Endothelial cell of umbilical vein (primary cell): ENCODE data around the gene NLRC3. TPM values are rescaled to one million over a fixed set of nuclear protein-coding genes. Genes with fewer than 3 reads are reported as not detected.

Experiments
- BruUV-seq: library from RNA; stranded (reverse); fragments of 400-500 nt; replicated peaks from 2 replicates; lab custom pipeline; 2021; lab: Mats Ljungman, UMichigan
- CTCF ChIA-PET: fragments of 300-600, 350-600 bp; sonication (Branson Sonifier 250); formaldehyde crosslinking; loops from one replicate; lab custom pipeline; 2021; ENCODE audit warnings: antibody characterized with exemption, inconsistent platforms; lab: Charles Lee
- POLR2A ChIA-PET: fragments of 300-600, 350-600 bp; sonication (Branson Sonifier 250); formaldehyde crosslinking; loops from one replicate; lab custom pipeline; 2021; ENCODE audit warnings: antibody characterized with exemption, inconsistent platforms; lab: Charles Lee
- DNase-seq: peaks from one replicate; pipeline ENCODE4 v3.0.0-alpha.2; 2011; ENCODE audit warnings: low read depth, low spot score
- FAIRE-seq: peaks from 2 replicates; lab custom pipeline; 2011; peaks lifted over from hg19 to GRCh38; lab: Jason Lieb, UNC
- H2AFZ ChIP-seq: 2 replicates; pipeline ENCODE4 v1.6.0; 2012; ENCODE audit warnings: low read depth, low read length, control low read depth, inconsistent platforms
- H3K27ac ChIP-seq: 2 replicates; pipeline ENCODE4 v1.5.1; 2011; ENCODE audit warnings: low read depth, mild to moderate bottlenecking, control low read depth, low read length, moderate library complexity; ENCODE audit not compliant: insufficient read depth
- H3K27me3 ChIP-seq, 2 experiments: 2 replicates each; pipeline versions ENCODE4 v1.6.0 to v1.6.1; 2011; ENCODE audit warnings: low read length in 2 of 2, mixed read lengths in 1 of 2; ENCODE audit not compliant: control insufficient read depth in 2 of 2, insufficient read depth in 2 of 2
- H3K36me3 ChIP-seq, 2 experiments: 2 replicates in 1 of 2; 3 replicates in 1 of 2; pipeline ENCODE4 v1.5.1; 2011; ENCODE audit warnings: low read length in 2 of 2, mild to moderate bottlenecking in 1 of 2, moderate library complexity in 1 of 2; ENCODE audit not compliant: control insufficient read depth in 2 of 2, insufficient read depth in 2 of 2; ENCODE audit errors: extremely low read depth in 1 of 2
- H3K4me1 ChIP-seq: 3 replicates; pipeline ENCODE4 v1.5.1; 2011; ENCODE audit warnings: mild to moderate bottlenecking, low read length; ENCODE audit not compliant: control insufficient read depth, insufficient read depth; ENCODE audit errors: extremely low read depth
- H3K4me2 ChIP-seq: 2 replicates; pipeline ENCODE4 v1.6.1; 2011; ENCODE audit warnings: low read length, control low read depth, mixed read lengths; ENCODE audit not compliant: insufficient read depth
- H3K4me3 ChIP-seq, 3 experiments: fragments of 200-600 bp in 1 of 3; sonication (generic), shearing (Covaris generic) in 1 of 3; replicated peaks in 1 of 3; 2 replicates each; pipeline ENCODE4 v1.5.1; 2011 to 2016; ENCODE audit warnings: control low read depth in 3 of 3, low read length in 3 of 3, mild to moderate bottlenecking in 2 of 3, inconsistent platforms in 1 of 3, low read depth in 1 of 3, moderate library complexity in 1 of 3; ENCODE audit not compliant: insufficient read depth in 1 of 3
- H3K79me2 ChIP-seq: 2 replicates; pipeline ENCODE4 v1.6.0; 2012; ENCODE audit warnings: low read length, inconsistent platforms; ENCODE audit not compliant: control insufficient read depth, insufficient read depth
- H3K9ac ChIP-seq: replicated peaks from 2 replicates; pipeline ENCODE3; 2011; ENCODE audit warnings: low read length, control low read depth; ENCODE audit not compliant: insufficient read depth; ENCODE audit errors: extremely low read depth
- H3K9me1 ChIP-seq: replicated peaks from 3 replicates; pipeline ENCODE4 v1.6.0; 2011; ENCODE audit warnings: mild to moderate bottlenecking, low read length; ENCODE audit not compliant: control insufficient read depth, insufficient read depth; ENCODE audit errors: extremely low read depth
- H3K9me3 ChIP-seq: replicated peaks from 2 replicates; pipeline ENCODE4 v1.5.1; 2012; ENCODE audit warnings: low read length, inconsistent platforms; ENCODE audit not compliant: control insufficient read depth, insufficient read depth
- H4K20me1 ChIP-seq: replicated peaks from 2 replicates; pipeline ENCODE3; 2011; ENCODE audit warnings: mild to moderate bottlenecking, low read length; ENCODE audit not compliant: control insufficient read depth, insufficient read depth; ENCODE audit errors: extremely low read depth
- EZH2 ChIP-seq: IDR thresholded peaks from 2 replicates; pipeline ENCODE4 v1.6.1; 2012; ENCODE audit warnings: borderline replicate concordance, low read depth, mild to moderate bottlenecking, moderate library complexity, low read length, inconsistent platforms; ENCODE audit not compliant: severe bottlenecking
- FOS ChIP-seq: IDR thresholded peaks from 2 replicates; pipeline ENCODE4 v1.6.1; 2011; ENCODE audit warnings: mild to moderate bottlenecking, low read length, moderate library complexity, borderline replicate concordance; ENCODE audit not compliant: insufficient read depth
- GATA2 ChIP-seq: IDR thresholded peaks from 2 replicates; pipeline ENCODE4 v1.7.0; 2011; ENCODE audit warnings: low read depth, mild to moderate bottlenecking, moderate library complexity, mixed read lengths, low read length; ENCODE audit not compliant: insufficient read length, insufficient read depth
- JUN ChIP-seq: IDR thresholded peaks from 2 replicates; pipeline ENCODE4 v1.6.1; 2011; ENCODE audit warnings: borderline replicate concordance, low read depth; ENCODE audit not compliant: insufficient read length, insufficient read depth
- MAX ChIP-seq: IDR thresholded peaks from 2 replicates; pipeline ENCODE4 v1.6.1; 2011; ENCODE audit not compliant: insufficient read depth, insufficient read length
- MYC ChIP-seq: IDR thresholded peaks from one replicate; pipeline ENCODE4 v1.6.1; 2011; ENCODE audit warnings: mild to moderate bottlenecking, low read depth, low read length
- POLR2A ChIP-seq: IDR thresholded peaks from 2 replicates; pipeline ENCODE4 v1.6.1; 2012; ENCODE audit warnings: low read depth, mild to moderate bottlenecking, control low read depth, low read length
- POLR2AphosphoS5 ChIP-seq: IDR thresholded peaks from 2 replicates; pipeline ENCODE4 v1.6.1; 2012; ENCODE audit warnings: low read depth, mild to moderate bottlenecking, control low read depth, low read length, moderate library complexity; ENCODE audit not compliant: insufficient read depth
- dilution Hi-C: fragments of 300-500 bp; cut with MboI; formaldehyde crosslinking; loops from one replicate; pipeline ENCODE4 v1.15.0; 2019; ENCODE audit warnings: low sequenced_read_pairs; ENCODE audit not compliant: extremely low pct_ligation_motif_present
- intact Hi-C: fragments of 100-400 bp; cut with micrococcal nuclease; formaldehyde crosslinking; loops from one replicate; pipeline ENCODE4 v1.10.0; 2022
- polyA plus RNA-seq, 4 experiments: library from polyadenylated mRNA; depleted of rRNA in 3 of 4; stranded (reverse) in 3 of 4; unstranded in 1 of 4; fragments of >200 nt; gene quantifications; 2 replicates each; pipeline versions ENCODE4 v1.2.1 to v1.2.3, GENCODE V29; 2011 to 2012; ENCODE audit warnings: missing spikeins in 1 of 4
- total RNA-seq: library from RNA; stranded (reverse); gene quantifications from 2 replicates; pipeline ENCODE4 v1.2.3, GENCODE V29; 2021
- TF ChIP-seq, protein P1 (sequence below), 2 donors: IDR thresholded peaks; 1 replicate in 1 of 2; 2 replicates in 1 of 2; pipeline ENCODE4 v1.5.1; 2011; ENCODE audit warnings: low read length in 2 of 2, mild to moderate bottlenecking in 2 of 2, moderate library complexity in 2 of 2, control low read depth in 1 of 2, inconsistent platforms in 1 of 2, low read depth in 1 of 2; ENCODE audit not compliant: insufficient read depth in 1 of 2; ENCODE audit errors: extremely low read depth in 1 of 2

The NLRC3 gene
- total and polyA plus RNA-seq, 2 donors (not counting 3 experiments of a cell fraction or from before 2014, with no cell fraction given), result 0.84 to 3.4 TPM

GRCh38 chr16:3518986-3519348, 58.2 kb downstream of the NLRC3 start:
- no TSS peak for BruUV-seq
- dilution Hi-C loops, result no loop called here
- Histone ChIP-seq H3K9me3 (no peaks in the 10 kb centered on the region), H3K36me3 (peaks cover 2 to 11% of the 10 kb centered on the region in 2 experiments), H3K27ac (no peak overlapping the region), H3K79me2 (no peaks in the 10 kb centered on the region), H3K4me3 (no peak overlapping the region), H3K27me3 (no peaks in the 10 kb centered on the region), H3K9ac (no peak overlapping the region), H2AFZ (no peak overlapping the region), H3K9me1 (no peaks in the 10 kb centered on the region), H3K4me1 (no peaks in the 10 kb centered on the region), H4K20me1 (no peaks in the 10 kb centered on the region), H3K4me2 (no peak overlapping the region)
- ChIA-PET POLR2A (no interaction called here), CTCF (interaction anchor here (1.1 kb wide), 1 partner anchor 22 kb away, joined by 3 read pairs; no protein-coding TSS in a partner anchor)
- DNase-seq (no peak), FAIRE-seq (no peak)
- intact Hi-C loops, result no loop called here
- TF ChIP-seq MYC (no peak), MAX (no peak), FOS (no peak), POLR2AphosphoS5 (no peak), POLR2A (no peak), EZH2 (no peak), GATA2 (no peak), JUN (no peak)
- TF ChIP-seq, protein P1, sequence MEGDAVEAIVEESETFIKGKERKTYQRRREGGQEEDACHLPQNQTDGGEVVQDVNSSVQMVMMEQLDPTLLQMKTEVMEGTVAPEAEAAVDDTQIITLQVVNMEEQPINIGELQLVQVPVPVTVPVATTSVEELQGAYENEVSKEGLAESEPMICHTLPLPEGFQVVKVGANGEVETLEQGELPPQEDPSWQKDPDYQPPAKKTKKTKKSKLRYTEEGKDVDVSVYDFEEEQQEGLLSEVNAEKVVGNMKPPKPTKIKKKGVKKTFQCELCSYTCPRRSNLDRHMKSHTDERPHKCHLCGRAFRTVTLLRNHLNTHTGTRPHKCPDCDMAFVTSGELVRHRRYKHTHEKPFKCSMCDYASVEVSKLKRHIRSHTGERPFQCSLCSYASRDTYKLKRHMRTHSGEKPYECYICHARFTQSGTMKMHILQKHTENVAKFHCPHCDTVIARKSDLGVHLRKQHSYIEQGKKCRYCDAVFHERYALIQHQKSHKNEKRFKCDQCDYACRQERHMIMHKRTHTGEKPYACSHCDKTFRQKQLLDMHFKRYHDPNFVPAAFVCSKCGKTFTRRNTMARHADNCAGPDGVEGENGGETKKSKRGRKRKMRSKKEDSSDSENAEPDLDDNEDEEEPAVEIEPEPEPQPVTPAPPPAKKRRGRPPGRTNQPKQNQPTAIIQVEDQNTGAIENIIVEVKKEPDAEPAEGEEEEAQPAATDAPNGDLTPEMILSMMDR (IDR thresholded peaks at IDR 0.05; ENCODE audit: extremely low read depth in 1 of 2, insufficient read depth in 1 of 2, low read depth in 1 of 2, low read length in 2 of 2), result no peak
